Ramos (cell line): ENCODE measurements around the gene SERPINB6.

Experiments used
- in situ Hi-C: fragments of 300-500 bp; cut with MboI; formaldehyde crosslinking; loops from one replicate; pipeline ENCODE4 v1.14.3; 2022; ENCODE audit warnings: low sequenced_read_pairs; ENCODE audit not compliant: unreplicated experiment

SERPINB6 gene

GRCh38 chr6:3001146-3001772 lies 29.9 kb upstream of the SERPINB6 start:
- in situ Hi-C loops, result no loop called here

DNA sequence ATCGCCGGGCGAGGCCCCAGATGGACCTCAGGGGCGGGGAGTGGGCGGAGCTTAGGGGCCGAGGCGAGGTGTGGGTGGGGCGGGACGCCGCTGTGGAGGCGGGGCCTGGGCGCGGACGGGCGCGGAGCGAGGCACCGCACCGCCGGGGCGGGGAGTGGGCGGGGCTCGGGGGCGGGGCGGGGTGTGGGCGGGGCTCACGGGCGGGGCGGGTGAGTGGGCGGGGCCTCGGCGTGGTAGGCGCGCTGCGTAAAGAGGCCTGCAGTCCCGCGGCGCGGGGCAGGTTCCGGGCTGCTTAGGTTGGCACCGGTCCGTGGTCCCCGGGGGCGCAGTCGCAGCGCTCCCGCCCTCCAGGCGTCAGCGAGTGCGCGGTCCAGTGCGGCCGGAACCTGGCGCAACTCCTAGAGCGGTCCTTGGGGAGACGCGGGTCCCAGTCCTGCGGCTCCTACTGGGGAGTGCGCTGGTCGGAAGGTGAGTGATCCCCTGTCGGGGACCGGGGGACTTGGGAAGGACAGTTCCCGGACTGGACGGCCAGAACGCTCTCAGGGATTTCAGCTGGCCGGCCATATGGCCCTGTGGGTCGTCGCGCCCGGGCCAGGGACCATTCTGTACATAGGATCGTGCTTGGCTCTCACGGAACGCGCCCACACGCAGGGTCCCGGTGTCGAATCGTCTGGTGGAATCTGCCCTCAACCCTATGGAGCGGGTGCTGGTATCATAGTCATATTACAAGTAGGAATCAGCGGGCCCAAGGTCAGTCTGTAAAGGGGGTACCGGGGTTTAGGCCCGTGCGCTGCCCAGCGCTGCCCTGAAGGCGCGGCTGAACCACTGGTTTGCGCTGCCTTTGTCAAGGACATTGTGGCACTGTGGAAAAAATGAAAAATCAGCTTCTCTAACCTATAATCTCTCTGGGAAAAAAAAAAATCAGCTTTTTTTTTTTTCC lies 28.5 kb upstream of the SERPINB6 start, which contains the start of gene NQO2:
TSS of gene NQO2 (plus strand) at position 277 of the 940 bp plus-strand sequence. CDS start 6,659 bp downstream, outside the sequence.
- in situ Hi-C loops, result loop anchor here (5.0 to 25.0 kb wide), 3 partner anchors 47 to 737 kb away; partner anchors contain the start of gene PSMG4

- in situ Hi-C loops, result loop anchor here (5.0 to 25.0 kb wide), 3 partner anchors 48 to 738 kb away; partner anchors contain the start of gene PSMG4
Measured at GRCh38 chr6:2998998-2999617, 27.7 kb upstream of the SERPINB6 start.

GRCh38 chr6:2998249-2998997 lies 27.1 kb upstream of the SERPINB6 start:
- in situ Hi-C loops, result loop anchor here (5.0 to 25.0 kb wide), 3 partner anchors 49 to 739 kb away; partner anchors contain the start of gene PSMG4

DNA sequence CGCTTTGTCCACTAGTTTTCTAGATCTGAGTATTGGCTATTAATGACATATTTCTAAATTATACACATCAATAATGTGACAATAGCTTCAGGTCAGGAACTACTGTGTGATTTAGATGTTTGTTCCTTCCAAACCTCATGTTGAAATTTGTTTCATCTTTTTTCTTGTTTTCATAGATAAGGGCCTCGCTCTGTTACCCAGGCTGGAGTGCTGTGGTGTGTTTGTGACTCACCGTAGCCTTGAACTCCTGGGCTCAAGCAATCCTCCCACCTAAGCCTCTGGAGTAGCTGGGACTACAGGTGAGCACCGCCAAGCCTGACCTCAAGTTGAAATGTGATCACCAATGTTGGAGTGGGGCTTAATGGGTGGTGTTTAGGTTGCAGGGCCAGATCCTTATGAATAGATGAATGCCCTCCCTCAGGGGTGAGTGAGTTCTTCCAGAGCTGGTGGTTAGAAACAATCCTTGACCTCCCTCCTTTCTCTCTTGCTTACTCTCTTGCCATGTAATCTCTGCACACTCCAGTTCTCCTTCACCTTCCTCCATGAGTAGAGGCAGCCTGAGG lies 22.5 kb upstream of the SERPINB6 start:
- in situ Hi-C loops, result loop anchor here (10.0 to 25.0 kb wide), 2 partner anchors 261 to 743 kb away; partner anchors contain the start of gene PSMG4

GRCh38 chr6:2992330-2992979 lies 21.1 kb upstream of the SERPINB6 start:
- in situ Hi-C loops, result loop anchor here (10.0 to 25.0 kb wide), 2 partner anchors 262 to 745 kb away; partner anchors contain the start of gene PSMG4

DNA sequence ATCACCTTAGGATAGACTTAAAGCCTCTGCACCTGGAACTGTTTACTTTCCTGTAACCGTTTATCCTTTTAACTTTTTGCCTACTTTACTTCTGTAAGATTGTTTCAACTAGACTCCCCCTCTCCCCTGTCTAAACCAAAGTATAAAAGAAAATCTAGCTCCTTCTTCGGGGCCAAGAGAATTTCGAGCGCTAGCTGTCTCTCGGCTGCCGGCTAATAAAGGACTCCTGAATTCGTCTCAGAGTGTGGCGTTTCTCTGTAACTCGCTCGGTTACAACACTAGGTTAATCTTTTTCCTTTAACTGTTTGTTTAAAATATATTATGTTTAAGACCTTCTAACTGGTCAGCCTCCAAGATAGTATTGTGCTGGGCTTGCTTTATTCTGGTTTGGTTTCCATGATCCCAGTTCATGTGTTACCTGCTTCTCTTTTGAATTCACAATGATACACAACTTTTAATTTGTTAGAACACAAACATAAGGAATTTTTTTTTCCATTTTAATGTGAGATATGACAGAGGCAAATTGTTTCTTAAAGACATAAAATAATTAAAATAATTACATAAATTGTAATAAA lies 19.7 kb upstream of the SERPINB6 start:
- in situ Hi-C loops, result loop anchor here (10.0 to 25.0 kb wide), 2 partner anchors 264 to 746 kb away; partner anchors contain the start of gene PSMG4

GRCh38 chr6:2990248-2990931 lies 19.0 kb upstream of the SERPINB6 start:
- in situ Hi-C loops, result loop anchor here (10.0 to 25.0 kb wide), 2 partner anchors 264 to 747 kb away; partner anchors contain the start of gene PSMG4

- in situ Hi-C loops, result loop anchor here (10.0 to 25.0 kb wide), 2 partner anchors 265 to 748 kb away; partner anchors contain the start of gene PSMG4
Measured at GRCh38 chr6:2989332-2990247, 18.2 kb upstream of the SERPINB6 start.

DNA sequence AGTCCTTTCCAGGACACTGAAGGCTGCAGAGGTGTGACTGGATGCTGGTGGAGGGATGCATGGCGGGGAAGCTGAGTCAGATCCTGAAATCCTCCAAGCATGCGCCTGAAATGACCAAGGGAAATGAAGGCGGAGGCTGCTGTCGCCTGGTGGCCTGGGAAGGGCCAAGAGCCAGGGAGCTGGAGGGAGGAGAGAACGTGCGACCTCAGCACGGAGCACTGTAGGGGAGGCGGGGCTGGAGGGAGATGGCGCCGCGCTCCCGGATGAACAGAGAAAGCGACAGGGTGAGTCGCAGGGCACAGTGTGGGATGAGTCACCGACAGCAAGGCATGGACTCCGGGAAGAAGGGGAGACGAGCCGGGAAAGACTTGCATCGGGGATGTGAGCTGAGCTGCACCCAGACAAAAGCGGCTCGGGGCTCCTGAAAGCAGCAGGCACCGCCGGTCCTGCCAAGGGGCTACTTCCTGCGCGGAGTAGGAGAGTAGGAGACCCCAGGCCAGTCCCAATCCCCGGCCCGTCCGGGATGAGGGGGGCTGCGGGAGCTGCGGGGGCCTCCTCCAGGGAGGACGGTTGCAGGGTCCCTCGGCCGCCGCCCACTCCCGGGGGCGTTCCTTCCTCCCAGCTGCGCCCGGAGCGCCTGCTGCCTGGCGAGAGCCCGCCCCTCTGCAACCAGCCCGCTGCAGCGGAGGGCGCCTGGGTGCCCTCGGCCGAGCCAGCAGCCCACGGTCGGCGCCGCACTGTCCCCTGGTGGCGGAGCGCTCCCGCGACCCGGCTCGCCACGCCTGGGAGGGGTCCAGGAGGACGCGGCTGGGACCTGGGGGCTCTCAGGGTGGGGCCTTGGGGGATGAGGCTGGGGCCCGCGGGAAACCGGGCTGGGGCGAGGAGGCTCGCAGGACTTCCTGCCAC lies 17.3 kb upstream of the SERPINB6 start:
- in situ Hi-C loops, result loop anchor here (25.0 kb wide), 1 partner anchor 749 kb away; no protein-coding TSS in a partner anchor

- in situ Hi-C loops, result loop anchor here (25.0 kb wide), 1 partner anchor 749 kb away; no protein-coding TSS in a partner anchor
Measured at GRCh38 chr6:2988094-2988425, 16.7 kb upstream of the SERPINB6 start.

- in situ Hi-C loops, result loop anchor here (25.0 kb wide), 1 partner anchor 751 kb away; no protein-coding TSS in a partner anchor
Measured at GRCh38 chr6:2986722-2987221, 15.4 kb upstream of the SERPINB6 start.

- in situ Hi-C loops, result loop anchor here (25.0 kb wide), 1 partner anchor 752 kb away; no protein-coding TSS in a partner anchor
Measured at GRCh38 chr6:2984738-2985406, 13.5 kb upstream of the SERPINB6 start.

DNA sequence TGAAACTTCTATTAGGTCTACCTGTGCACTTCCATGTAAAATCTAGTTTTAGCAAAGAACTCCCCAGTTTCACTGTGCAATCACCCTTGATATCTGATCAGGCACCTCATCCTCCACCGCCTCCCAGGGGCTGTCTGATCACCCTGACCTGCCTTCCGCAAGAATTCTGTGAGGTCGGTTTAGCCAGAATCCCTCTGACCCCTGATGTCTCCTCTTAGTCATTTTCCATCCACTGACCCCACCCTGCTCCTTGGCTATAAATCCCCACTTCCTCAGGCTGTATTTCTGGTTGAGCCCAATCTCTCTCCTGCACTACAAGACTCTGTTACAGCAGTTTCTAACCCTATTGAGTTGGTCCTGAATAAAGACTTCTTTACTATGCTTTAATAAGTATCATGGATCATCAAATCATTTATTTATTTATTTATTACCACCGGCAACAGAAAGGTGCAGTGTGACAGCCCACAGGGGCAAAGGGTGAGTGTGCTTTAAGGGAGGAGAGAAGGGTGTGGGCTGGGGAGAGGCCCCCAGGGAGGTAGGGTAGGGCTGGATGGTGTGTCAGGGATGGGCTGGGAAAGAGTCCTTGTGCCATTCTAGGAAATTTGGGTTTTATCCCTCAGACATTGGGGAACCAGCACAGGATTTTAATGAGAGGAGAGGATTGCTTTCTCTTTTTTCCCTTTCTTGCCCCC lies 11.2 kb upstream of the SERPINB6 start:
- in situ Hi-C loops, result loop anchor here (25.0 kb wide), 1 partner anchor 755 kb away; no protein-coding TSS in a partner anchor
